IMR-90 (cell line): ENCODE data around the gene PANK4. TPM values are rescaled to one million over a fixed set of nuclear protein-coding genes. Genes with fewer than 3 reads are reported as not detected.

Experiments used
- ATAC-seq: fragments of 200-7000 bp; cut with Tn5 transposase; 2 replicates; pipeline ENCODE4 v1.9.1; 2020; ENCODE audit warnings: low read depth, mild to moderate bottlenecking, moderate library complexity
- BruUV-seq: library from RNA; stranded (reverse); fragments of 400-500 nt; replicated peaks from 2 replicates; lab custom pipeline; 2021; lab: Mats Ljungman, UMichigan
- CTCF ChIA-PET: fragments of 300-600 bp; formaldehyde crosslinking; extraction: SDS; loops from one replicate; lab custom pipeline; 2021; ENCODE audit warnings: antibody characterized with exemption; lab: Yijun Ruan, JAX
- POLR2A ChIA-PET: fragments of 300-600 bp; sonication (Branson Sonifier 250); formaldehyde crosslinking; loops from one replicate; lab custom pipeline; 2022; ENCODE audit warnings: antibody characterized with exemption; ENCODE audit not compliant: unreplicated experiment; lab: Charles Lee
- DNase-seq: peaks from one replicate; pipeline ENCODE4 v3.0.0; 2013
- H2AFZ ChIP-seq: replicated peaks from 2 replicates; pipeline ENCODE3; 2013; ENCODE audit warnings: low read length, mild to moderate bottlenecking; ENCODE audit not compliant: poor library complexity
- H2AK5ac ChIP-seq: 2 replicates; pipeline ENCODE4 v1.6.1; 2013; ENCODE audit warnings: low read depth, low read length, inconsistent platforms
- H2AK9ac ChIP-seq: replicated peaks from 2 replicates; pipeline ENCODE3; 2013; ENCODE audit warnings: mild to moderate bottlenecking, low read depth, low read length, moderate library complexity; ENCODE audit not compliant: poor library complexity
- H2BK120ac ChIP-seq: 2 replicates; pipeline ENCODE4 v1.6.1; 2013; ENCODE audit warnings: low read depth, low read length, inconsistent platforms
- H2BK15ac ChIP-seq: 3 replicates; pipeline ENCODE4 v1.6.1; 2013; ENCODE audit warnings: low read depth, low read length, inconsistent platforms
- H2BK20ac ChIP-seq: 2 replicates; pipeline ENCODE4 v1.6.1; 2013; ENCODE audit warnings: low read depth, mild to moderate bottlenecking, inconsistent platforms, low read length, moderate library complexity
- H2BK5ac ChIP-seq: 2 replicates; pipeline ENCODE4 v1.6.1; 2013; ENCODE audit warnings: mild to moderate bottlenecking, low read depth, low read length, inconsistent platforms; ENCODE audit not compliant: poor library complexity, severe bottlenecking
- H3K14ac ChIP-seq: replicated peaks from 2 replicates; pipeline ENCODE4 v1.6.1; 2013; ENCODE audit warnings: low read depth, low read length, inconsistent platforms
- H3K18ac ChIP-seq: 2 replicates; pipeline ENCODE4 v1.6.1; 2013; ENCODE audit warnings: low read depth, low read length, control low read depth
- H3K23ac ChIP-seq: 2 replicates; pipeline ENCODE4 v1.6.1; 2013; ENCODE audit warnings: low read depth, low read length, inconsistent platforms
- H3K27ac ChIP-seq: 2 replicates; pipeline ENCODE4 v1.5.1; 2013; ENCODE audit warnings: mild to moderate bottlenecking, control low read depth, low read length; ENCODE audit not compliant: insufficient read depth
- H3K27me3 ChIP-seq: 2 replicates; pipeline ENCODE4 v1.6.1; 2013; ENCODE audit warnings: low read length; ENCODE audit not compliant: control insufficient read depth, insufficient read depth
- H3K36me3 ChIP-seq: 2 replicates; pipeline ENCODE4 v1.6.1; 2013; ENCODE audit warnings: low read length, mixed read lengths; ENCODE audit not compliant: control insufficient read depth, insufficient read depth
- H3K4ac ChIP-seq: 2 replicates; pipeline ENCODE4 v1.6.1; 2013; ENCODE audit warnings: low read depth, low read length, inconsistent platforms
- H3K4me1 ChIP-seq: 2 replicates; pipeline ENCODE4 v1.6.1; 2013; ENCODE audit warnings: low read length, mixed read lengths; ENCODE audit not compliant: control insufficient read depth, insufficient read depth
- H3K4me2 ChIP-seq: 2 replicates; pipeline ENCODE4 v1.6.1; 2013; ENCODE audit warnings: low read depth, mild to moderate bottlenecking, control low read depth, low read length, moderate library complexity
- H3K4me3 ChIP-seq: 2 replicates; pipeline ENCODE4 v1.5.1; 2013; ENCODE audit warnings: low read depth, mild to moderate bottlenecking, control low read depth, low read length, moderate library complexity; ENCODE audit not compliant: insufficient read depth
- H3K56ac ChIP-seq: 2 replicates; pipeline ENCODE4 v1.6.1; 2013; ENCODE audit warnings: low read length, inconsistent platforms; ENCODE audit not compliant: insufficient read depth; ENCODE audit errors: extremely low read depth
- H3K79me1 ChIP-seq, 2 experiments: 2 replicates each; pipeline ENCODE4 v1.6.1; 2013; ENCODE audit warnings: low read length in 2 of 2, inconsistent platforms in 1 of 2, low read depth in 1 of 2
- H3K9ac ChIP-seq: 2 replicates; pipeline ENCODE4 v1.6.1; 2013; ENCODE audit warnings: low read depth, low read length, control low read depth
- H3K9me1 ChIP-seq: 2 replicates; pipeline ENCODE4 v1.6.1; 2013; ENCODE audit warnings: low read length, inconsistent platforms; ENCODE audit not compliant: insufficient read depth
- H3K9me3 ChIP-seq: 2 replicates; pipeline ENCODE4 v1.6.1; 2013; ENCODE audit warnings: low read length; ENCODE audit not compliant: control insufficient read depth, insufficient read depth
- H4K20me1 ChIP-seq: 2 replicates; pipeline ENCODE4 v1.6.1; 2013; ENCODE audit warnings: low read length, inconsistent platforms; ENCODE audit not compliant: insufficient read depth
- H4K5ac ChIP-seq: 2 replicates; pipeline ENCODE4 v1.6.1; 2013; ENCODE audit warnings: mild to moderate bottlenecking, low read depth, low read length, control low read depth
- H4K8ac ChIP-seq, 2 experiments: 2 replicates each; pipeline ENCODE4 v1.6.1; 2013; ENCODE audit warnings: low read depth in 2 of 2, low read length in 2 of 2, control low read depth in 1 of 2, inconsistent platforms in 1 of 2
- H4K91ac ChIP-seq: 2 replicates; pipeline ENCODE4 v1.6.1; 2013; ENCODE audit warnings: low read depth, low read length, inconsistent platforms; ENCODE audit not compliant: insufficient read depth
- CEBPB ChIP-seq: IDR thresholded peaks from 2 replicates; pipeline ENCODE4 v1.6.1; 2012; ENCODE audit warnings: low read depth, low read length, improper control_type of control experiment
- MXI1 ChIP-seq: IDR thresholded peaks from 2 replicates; pipeline ENCODE4 v1.6.1; 2012; ENCODE audit warnings: low read depth, mild to moderate bottlenecking, low read length, moderate library complexity, borderline replicate concordance
- NFE2L2 ChIP-seq: fragments of 150-350 bp; IDR thresholded peaks from 2 replicates; pipeline ENCODE4 v1.6.1; 2016; ENCODE audit warnings: low read depth, mild to moderate bottlenecking, low read length
- WGBS, 2 experiments: methylation state at CpG; one replicate each; pipeline versions ENCODE4 v1.1.5 to v1.1.7; 2013; ENCODE audit warnings: missing lambda C conversion rate in 2 of 2; ENCODE audit not compliant: insufficient read length in 1 of 2; ENCODE audit errors: extremely low coverage in 2 of 2; 5-methylcytosine and 5-hydroxymethylcytosine counted together
- dilution Hi-C: fragments of 300-500 bp; cut with HindIII; formaldehyde crosslinking; loops from one replicate; pipeline ENCODE4 v1.14.3; 2018; ENCODE audit warnings: low sequenced_read_pairs; ENCODE audit not compliant: unreplicated experiment
- in situ Hi-C: fragments of 300-500 bp; cut with MboI; formaldehyde crosslinking; loops from 3 replicates; pipeline ENCODE4 v1.14.3; 2019; ENCODE audit warnings: low sequenced_read_pairs, inconsistent platforms, mixed read lengths
- intact Hi-C: fragments of 100-400 bp; cut with micrococcal nuclease; formaldehyde crosslinking; loops from 2 replicates; pipeline ENCODE4 v1.10.0; 2022
- polyA plus RNA-seq, 3 experiments: library from polyadenylated mRNA; depleted of rRNA; stranded (reverse); fragments of >200 nt; gene quantifications; 2 replicates each; pipeline ENCODE4 v1.2.3, GENCODE V29; 2012; ENCODE audit warnings: low replicate concordance in 1 of 3
- total RNA-seq: library from RNA; depleted of rRNA; stranded (reverse); fragments of >200 nt; gene quantifications from 2 replicates; pipeline ENCODE4 v1.2.3, GENCODE V29; 2012
- TF ChIP-seq, protein P1 (sequence below): fragments of 150-350 bp; IDR thresholded peaks from 2 replicates; pipeline ENCODE4 v1.6.1; 2016; ENCODE audit warnings: low read depth, mild to moderate bottlenecking, low read length, moderate library complexity, borderline replicate concordance

The PANK4 gene
- total and polyA plus RNA-seq, 2 of the 4 experiments (the other 2 are of a cell fraction): 14.0 to 18.5 TPM

- CTCF ChIA-PET: interaction anchor here (1.3 kb wide), 1 partner anchor 9 kb away, joined by 3 read pairs; no protein-coding TSS in a partner anchor
- Histone ChIP-seq H3K14ac (no peak overlapping the region), H3K9me1 (no peaks in the 10 kb centered on the region), H3K36me3 (no peaks in the 10 kb centered on the region), H3K9ac (no peak overlapping the region), H2BK15ac (no peak overlapping the region), H4K20me1 (no peaks in the 10 kb centered on the region), H2AFZ (no peak overlapping the region), H3K23ac (no peak overlapping the region), H3K4me1 (no peaks in the 10 kb centered on the region), H2BK5ac (no peak overlapping the region), H3K27me3 (peaks cover 38% of the 10 kb centered on the region; the same call in 1 of the 2 replicates), H4K8ac (no peak overlapping the region), H3K18ac (no peak overlapping the region), H3K56ac (no peak overlapping the region), H3K4me3 (no peak overlapping the region), H2AK5ac (no peak overlapping the region), H3K4ac (no peak overlapping the region), H4K91ac (no peak overlapping the region), H2BK20ac (no peak overlapping the region), H3K27ac (no peak overlapping the region), H4K5ac (no peak overlapping the region), H2BK120ac (no peak overlapping the region), H2AK9ac (no peak overlapping the region), H3K79me1 (no peaks in the 10 kb centered on the region), H3K9me3 (no peaks in the 10 kb centered on the region), H3K4me2 (no peak overlapping the region)
- intact Hi-C loops (no loop called here), dilution Hi-C loops (no loop called here), in situ Hi-C loops (no loop called here)
- BruUV-seq: no TSS peak
- POLR2A ChIA-PET: no interaction called here
- WGBS, 2 experiments: 47% methylated on average over 2 of the region's 15 CpGs; no CpG with 5 or more reads in 1 of the 2 experiments
- TF ChIP-seq, protein P1, sequence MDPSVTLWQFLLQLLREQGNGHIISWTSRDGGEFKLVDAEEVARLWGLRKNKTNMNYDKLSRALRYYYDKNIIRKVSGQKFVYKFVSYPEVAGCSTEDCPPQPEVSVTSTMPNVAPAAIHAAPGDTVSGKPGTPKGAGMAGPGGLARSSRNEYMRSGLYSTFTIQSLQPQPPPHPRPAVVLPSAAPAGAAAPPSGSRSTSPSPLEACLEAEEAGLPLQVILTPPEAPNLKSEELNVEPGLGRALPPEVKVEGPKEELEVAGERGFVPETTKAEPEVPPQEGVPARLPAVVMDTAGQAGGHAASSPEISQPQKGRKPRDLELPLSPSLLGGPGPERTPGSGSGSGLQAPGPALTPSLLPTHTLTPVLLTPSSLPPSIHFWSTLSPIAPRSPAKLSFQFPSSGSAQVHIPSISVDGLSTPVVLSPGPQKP: no peak
- TF ChIP-seq MXI1: no peak
- no peak for TF ChIP-seq NFE2L2
- TF ChIP-seq CEBPB: no peak
- no peak for ATAC-seq
- no peak for DNase-seq
Observed at GRCh38 chr1:2471587-2472001, 54.8 kb downstream of the PANK4 start.
